MM.1S (cell line): ENCODE results near the gene HAUS1.

ENCODE experiments used
- CTCF ChIP-seq: fragments of 300-600 bp; sonication (generic); IDR thresholded peaks from 2 replicates; pipeline ENCODE4 v1.5.1; 2016; ENCODE audit warnings: antibody characterized with exemption, low read length, mixed read lengths
- EZH2 ChIP-seq: fragments of 300-600 bp; sonication (generic); optimal IDR thresholded peaks from 2 replicates; pipeline ENCODE3; 2017; ENCODE audit warnings: low read depth, mild to moderate bottlenecking, antibody characterized with exemption, low read length, mixed read lengths
- EZH2phosphoT487 ChIP-seq: fragments of 300-600 bp; sonication (generic); IDR thresholded peaks from 2 replicates; pipeline ENCODE4 v1.6.1; 2018; ENCODE audit warnings: antibody characterized with exemption, low read length

- no peak for TF ChIP-seq CTCF
- TF ChIP-seq EZH2: no peak
- no peak for TF ChIP-seq EZH2phosphoT487
Observed at GRCh38 chr18:46113751-46114150, 9.6 kb downstream of the HAUS1 start.
